Sigmoid colon (tissue), 7 donors: Measurements from ENCODE around the gene C7orf25. TPM values are rescaled to one million over a fixed set of nuclear protein-coding genes. Genes with fewer than 3 reads are reported as not detected.

Experiments used
- DNase-seq: peaks from one replicate; pipeline ENCODE4 v3.0.0-alpha.2; 2019
- H3K27ac ChIP-seq, 4 donors: fragments of 200-600 bp; sonication (generic); one replicate each; pipeline ENCODE4 v1.5.1; 2016 to 2019; ENCODE audit warnings: mild to moderate bottlenecking in 1 of 4
- H3K27me3 ChIP-seq, 3 donors: fragments of 200-600 bp; sonication (generic); one replicate each; pipeline ENCODE4 v1.5.1; 2019; ENCODE audit warnings: mild to moderate bottlenecking in 1 of 3
- H3K36me3 ChIP-seq, 4 donors: fragments of 200-600 bp; sonication (generic); one replicate each; pipeline ENCODE4 v1.5.1; 2016 to 2019
- H3K4me1 ChIP-seq, 4 donors: fragments of 200-600 bp; sonication (generic); one replicate each; pipeline ENCODE4 v1.5.1; 2017 to 2019
- H3K4me3 ChIP-seq, 4 donors: fragments of 200-600 bp; sonication (generic); one replicate each; pipeline ENCODE4 v1.5.1; 2017 to 2019; ENCODE audit warnings: mild to moderate bottlenecking in 2 of 4, moderate library complexity in 1 of 4
- H3K9me3 ChIP-seq, 4 donors: fragments of 200-600 bp in 3 of 4; sonication (generic) in 3 of 4; one replicate each; pipeline versions ENCODE4 v1.5.1 to v1.6.1; 2013 to 2019
- CTCF ChIP-seq, 4 experiments: fragments of 450-650 bp in 3 of 4; fragments of 200-600 bp in 1 of 4; IDR thresholded peaks; one replicate each; pipeline ENCODE4 v1.5.1; 2016 to 2019; ENCODE audit warnings: antibody characterized with exemption in 4 of 4, mild to moderate bottlenecking in 3 of 4, moderate library complexity in 2 of 4
- EP300 ChIP-seq, 4 donors: sonication (generic); formaldehyde crosslinking; IDR thresholded peaks; one replicate each; pipeline ENCODE4 v1.6.1; 2017; ENCODE audit warnings: antibody characterized with exemption in 4 of 4
- POLR2A ChIP-seq, 2 donors: fragments of 450-650 bp; IDR thresholded peaks; one replicate each; pipeline ENCODE4 v1.6.1; 2016; ENCODE audit warnings: antibody characterized with exemption in 2 of 2, mild to moderate bottlenecking in 2 of 2, moderate library complexity in 2 of 2
- POLR2AphosphoS5 ChIP-seq, 4 donors: sonication (generic); formaldehyde crosslinking; IDR thresholded peaks; one replicate each; pipeline ENCODE4 v1.6.1; 2017; ENCODE audit warnings: antibody characterized with exemption in 4 of 4
- WGBS, 2 donors: extraction: QIAGEN DNeasy Blood & Tissue Kit; methylation state at CpG; one replicate each; pipeline ENCODE4 v1.1.7; 2013; 5-methylcytosine and 5-hydroxymethylcytosine counted together
- intact Hi-C: fragments of 100-400 bp; cut with DNase I; formaldehyde crosslinking; loops from one replicate; pipeline ENCODE4 v1.15.1; 2023
- polyA plus RNA-seq, 3 donors: library from polyadenylated mRNA; stranded (reverse); fragments of 200-250 nt; gene quantifications; one replicate each; pipeline ENCODE4 v1.2.3, GENCODE V29; 2013
- total RNA-seq, 4 donors: library from RNA; depleted of rRNA; stranded (reverse); fragments of >200 nt; gene quantifications; one replicate each; pipeline ENCODE4 v1.1.0, GENCODE V29; 2016
- donor health status: healthy with polysubstance abuse.
- donor health status: Bipolar disorder and iron deficiency.
- donor health status: healthy.

The C7orf25 gene
- total and polyA plus RNA-seq, 7 donors: 3.9 to 13.0 (median 6.7) TPM

- Histone ChIP-seq H3K9me3 (peaks cover 0 to 5% (median 3%) of the 10 kb centered on the region in 4 donors), H3K4me3 (no peak overlapping the region), H3K4me1 (peaks cover 0 to 10% (median 4%) of the 10 kb centered on the region in 4 donors), H3K36me3 (no peaks in the 10 kb centered on the region), H3K27me3 (no peaks in the 10 kb centered on the region), H3K27ac (peak overlapping the region in 1 of 4 donors; percentile 12)
- no peak for TF ChIP-seq POLR2AphosphoS5 (IDR thresholded peaks at IDR 0.05)
- no peak for TF ChIP-seq EP300 (IDR thresholded peaks at IDR 0.05)
- no peak for TF ChIP-seq POLR2A (IDR thresholded peaks at IDR 0.05)
- no peak for TF ChIP-seq CTCF (IDR thresholded peaks at IDR 0.05)
- intact Hi-C loops: no loop called here
- DNase-seq: no peak
- 57 to 61% methylated on average over 7 of the region's 7 CpGs for WGBS, 2 donors
Measured at GRCh38 chr7:42869131-42870020, 42.5 kb downstream of the C7orf25 start.

- no peak overlapping the region for H3K4me3 ChIP-seq
- H3K27ac ChIP-seq: no peak overlapping the region
- intact Hi-C loops: no loop called here
- 71 to 86% methylated on average over 1 of the region's 1 CpG for WGBS, 2 donors
- peak in 1 of 4 donors; percentile 20 for TF ChIP-seq POLR2AphosphoS5 (IDR thresholded peaks at IDR 0.05)
- no peak for TF ChIP-seq CTCF (IDR thresholded peaks at IDR 0.05)
- H3K27me3 ChIP-seq: no peaks in the 10 kb centered on the region
- H3K36me3 ChIP-seq: no peaks in the 10 kb centered on the region
- no peak for DNase-seq
- H3K9me3 ChIP-seq: peaks cover 0 to 5% (median 3%) of the 10 kb centered on the region in 4 donors
- H3K4me1 ChIP-seq: peaks cover 0 to 10% (median 4%) of the 10 kb centered on the region in 4 donors
Measured at GRCh38 chr7:42868480-42868879, 43.4 kb downstream of the C7orf25 start.

Other genes with a start within 250 kb of the C7orf25 start
- 10 to 100 TPM; 39.1 to 81.3 (median 68.0) TPM for gene PSMA2, start 20.1 kb upstream of the C7orf25 start, total RNA-seq
- 100 to 1,000 TPM; 133 to 171 (median 152) TPM for gene PSMA2, start 20.1 kb upstream of the C7orf25 start, polyA plus RNA-seq
- 10 to 100 TPM; 53.2 to 85.7 (median 68.4) TPM for gene MRPL32, start 20.3 kb upstream of the C7orf25 start, total RNA-seq
- gene MRPL32, start 20.3 kb upstream of the C7orf25 start, polyA plus RNA-seq: 10 to 100 TPM; 42.6 to 69.6 (median 62.4) TPM
- gene HECW1, start 200.6 kb upstream of the C7orf25 start, total RNA-seq: 1 to 10 TPM in 3 of 4 donors, under 1 TPM in 1; 0.33 to 7.8 (median 1.3) TPM
- gene HECW1, start 200.6 kb upstream of the C7orf25 start, polyA plus RNA-seq: 1 to 10 TPM in 2 of 3 donors, under 1 TPM in 1; 0.34 to 4.8 (median 1.2) TPM